NB4 (cell line): ENCODE results near the gene SELPLG.

Experiments used
- DNase-seq: peaks from one replicate; pipeline ENCODE4 v3.0.0; 2010; ENCODE audit warnings: low read depth
- H3K4me3 ChIP-seq: one replicate; pipeline ENCODE4 v1.5.1; 2011; ENCODE audit warnings: mild to moderate bottlenecking, low read depth, low read length, moderate library complexity
- MAX ChIP-seq: IDR thresholded peaks from 2 replicates; pipeline ENCODE4 v1.6.1; 2011; ENCODE audit warnings: low read depth, low read length
- MYC ChIP-seq: IDR thresholded peaks from 2 replicates; pipeline ENCODE4 v1.6.1; 2011; ENCODE audit warnings: low read depth, low read length
- POLR2A ChIP-seq: IDR thresholded peaks from 2 replicates; pipeline ENCODE4 v1.6.1; 2011; ENCODE audit warnings: mild to moderate bottlenecking; ENCODE audit not compliant: insufficient read length; ENCODE audit errors: extremely low read depth
- TF ChIP-seq, protein P1 (sequence below): IDR thresholded peaks from one replicate; pipeline ENCODE4 v1.5.1; 2012; ENCODE audit warnings: low read depth, low read length

The SELPLG gene, protein sequence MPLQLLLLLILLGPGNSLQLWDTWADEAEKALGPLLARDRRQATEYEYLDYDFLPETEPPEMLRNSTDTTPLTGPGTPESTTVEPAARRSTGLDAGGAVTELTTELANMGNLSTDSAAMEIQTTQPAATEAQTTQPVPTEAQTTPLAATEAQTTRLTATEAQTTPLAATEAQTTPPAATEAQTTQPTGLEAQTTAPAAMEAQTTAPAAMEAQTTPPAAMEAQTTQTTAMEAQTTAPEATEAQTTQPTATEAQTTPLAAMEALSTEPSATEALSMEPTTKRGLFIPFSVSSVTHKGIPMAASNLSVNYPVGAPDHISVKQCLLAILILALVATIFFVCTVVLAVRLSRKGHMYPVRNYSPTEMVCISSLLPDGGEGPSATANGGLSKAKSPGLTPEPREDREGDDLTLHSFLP

DNA sequence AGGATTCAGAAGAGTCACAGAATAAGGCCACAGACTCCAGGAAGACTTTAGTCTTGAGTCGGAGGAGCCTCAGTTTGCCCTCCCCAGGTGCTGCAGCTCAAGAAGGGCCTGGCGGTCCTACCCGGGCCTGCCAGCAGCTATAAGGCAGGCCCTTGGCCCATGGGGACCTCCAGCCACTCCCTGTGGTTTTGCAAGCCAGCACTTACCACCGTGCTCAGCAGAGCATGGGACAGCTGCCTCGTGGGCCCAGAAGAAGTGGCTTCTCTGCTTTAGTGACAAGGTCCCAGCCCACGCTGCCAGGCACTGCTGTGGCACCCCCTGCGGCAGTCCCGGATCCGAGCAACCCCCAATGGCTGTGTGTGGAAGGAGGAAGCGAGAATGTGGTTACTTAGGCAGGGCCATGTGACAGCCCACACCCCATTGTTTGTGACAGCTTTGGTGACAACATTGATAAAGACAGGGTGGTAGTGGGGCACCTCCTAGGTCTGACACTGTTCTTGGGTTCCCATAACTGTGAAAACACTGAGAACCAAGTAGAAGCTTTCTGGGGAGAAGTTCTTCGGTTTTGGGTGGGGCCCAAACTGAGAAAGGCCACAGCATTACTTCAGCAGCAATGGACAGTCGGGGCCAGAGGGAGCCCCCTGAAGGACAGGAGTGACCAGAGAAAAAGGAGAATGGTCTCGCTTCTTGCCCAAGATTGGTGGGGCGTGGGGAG, at the start of gene SELPLG:
Gene SELPLG (minus strand): TSS at position 361 of the 715 bp plus-strand sequence. CDS start 9,587 bp downstream, outside the sequence.
- DNase-seq = peak; percentile 98
- H3K4me3 ChIP-seq = peak within 1 kb of the TSS; percentile 45
- TF ChIP-seq MAX = peak; percentile 98
- TF ChIP-seq, protein P1, sequence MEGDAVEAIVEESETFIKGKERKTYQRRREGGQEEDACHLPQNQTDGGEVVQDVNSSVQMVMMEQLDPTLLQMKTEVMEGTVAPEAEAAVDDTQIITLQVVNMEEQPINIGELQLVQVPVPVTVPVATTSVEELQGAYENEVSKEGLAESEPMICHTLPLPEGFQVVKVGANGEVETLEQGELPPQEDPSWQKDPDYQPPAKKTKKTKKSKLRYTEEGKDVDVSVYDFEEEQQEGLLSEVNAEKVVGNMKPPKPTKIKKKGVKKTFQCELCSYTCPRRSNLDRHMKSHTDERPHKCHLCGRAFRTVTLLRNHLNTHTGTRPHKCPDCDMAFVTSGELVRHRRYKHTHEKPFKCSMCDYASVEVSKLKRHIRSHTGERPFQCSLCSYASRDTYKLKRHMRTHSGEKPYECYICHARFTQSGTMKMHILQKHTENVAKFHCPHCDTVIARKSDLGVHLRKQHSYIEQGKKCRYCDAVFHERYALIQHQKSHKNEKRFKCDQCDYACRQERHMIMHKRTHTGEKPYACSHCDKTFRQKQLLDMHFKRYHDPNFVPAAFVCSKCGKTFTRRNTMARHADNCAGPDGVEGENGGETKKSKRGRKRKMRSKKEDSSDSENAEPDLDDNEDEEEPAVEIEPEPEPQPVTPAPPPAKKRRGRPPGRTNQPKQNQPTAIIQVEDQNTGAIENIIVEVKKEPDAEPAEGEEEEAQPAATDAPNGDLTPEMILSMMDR = no peak
- peak; percentile 43 for TF ChIP-seq POLR2A
- TF ChIP-seq MYC = peak; percentile 91

DNA sequence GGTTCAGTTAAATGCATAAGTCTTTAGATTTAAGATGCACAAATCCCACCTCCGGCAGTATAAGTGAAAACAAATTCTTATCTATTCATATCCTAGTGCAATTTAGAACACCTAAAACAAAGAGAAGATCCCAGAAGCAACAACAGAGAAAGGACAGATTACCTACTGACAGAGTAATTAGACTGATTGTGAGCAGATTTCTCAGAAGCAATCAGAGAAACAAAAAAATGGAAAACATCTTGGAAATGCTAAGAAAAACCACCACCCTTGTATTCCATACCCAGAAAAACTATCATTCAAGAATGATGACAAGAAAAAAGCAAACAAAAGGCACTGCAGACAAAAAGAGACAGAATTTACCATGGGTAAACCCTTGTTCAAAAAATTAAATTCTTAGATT, 47.6 kb upstream of the SELPLG start:
- DNase-seq = no peak
- TF ChIP-seq, protein P1 = no peak
- no peak for TF ChIP-seq MAX
- TF ChIP-seq POLR2A = no peak
- no peak for TF ChIP-seq MYC
- H3K4me3 ChIP-seq = no peak overlapping the region

DNA sequence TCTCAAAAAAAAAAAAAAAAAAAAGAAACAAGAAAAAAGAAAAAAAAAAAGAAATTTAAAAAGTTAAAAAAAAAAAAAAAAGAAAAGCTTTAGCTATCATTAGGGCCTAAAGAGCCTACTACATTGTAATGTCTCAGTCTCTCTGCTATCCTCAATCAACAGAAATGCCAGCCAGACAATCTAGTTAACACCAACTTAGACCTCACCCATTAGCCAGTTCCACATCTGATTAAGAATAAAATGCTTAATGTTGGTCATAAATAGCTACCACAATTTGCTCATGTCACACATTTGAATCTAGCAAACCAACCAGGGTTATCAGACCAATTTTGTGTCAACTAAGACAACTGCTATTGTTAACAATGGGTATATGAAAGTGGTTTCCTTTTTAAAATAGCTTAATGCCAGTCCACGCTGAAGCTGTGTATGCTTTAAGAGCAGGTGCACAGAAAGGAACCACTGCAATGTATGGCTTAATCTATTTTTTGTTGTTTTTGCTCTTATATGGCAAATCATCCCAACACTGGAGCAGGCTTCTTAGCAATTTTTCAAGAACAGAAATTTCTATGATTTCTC, 45.5 kb upstream of the SELPLG start:
- H3K4me3 ChIP-seq = no peak overlapping the region
- no peak for DNase-seq
- TF ChIP-seq MAX (no peak), POLR2A (no peak), MYC (no peak)
- TF ChIP-seq, protein P1 = no peak

DNA sequence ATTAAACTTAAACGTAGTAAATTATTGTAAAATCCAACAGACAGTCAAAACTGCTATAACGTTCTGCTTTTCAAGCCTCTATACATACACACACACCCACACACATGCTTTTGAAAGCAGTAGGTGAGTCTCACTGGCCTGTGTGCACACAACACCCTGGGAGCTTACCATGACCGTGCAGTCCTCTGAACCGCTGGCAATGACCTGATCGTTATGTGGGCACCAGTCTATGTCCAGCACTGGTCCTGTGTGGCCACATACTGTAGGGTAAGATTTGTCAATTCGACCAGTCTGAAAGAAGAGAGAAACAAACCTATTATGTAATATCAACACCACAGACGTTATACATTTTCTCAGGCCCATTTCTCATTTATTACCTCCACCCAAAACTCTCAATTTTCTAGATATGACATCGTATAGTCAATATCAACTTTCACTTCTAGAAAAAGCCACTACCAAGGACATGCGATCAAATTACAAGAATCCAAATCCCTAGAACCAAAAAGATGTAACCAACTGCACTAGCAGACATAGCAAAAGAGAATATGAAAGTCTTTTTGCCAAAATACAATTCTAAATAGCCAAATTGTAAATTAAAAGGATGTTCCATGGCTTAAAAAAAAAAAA, 44.5 kb upstream of the SELPLG start:
- no peak for DNase-seq
- TF ChIP-seq, protein P1 = no peak
- no peak for TF ChIP-seq POLR2A
- no peak for TF ChIP-seq MAX
- no peak for TF ChIP-seq MYC
- H3K4me3 ChIP-seq = no peak overlapping the region

GRCh38 chr12:108677381-108677780, 43.7 kb upstream of the SELPLG start:
- H3K4me3 ChIP-seq = no peak overlapping the region
- DNase-seq = no peak
- TF ChIP-seq POLR2A (no peak), MAX (no peak), MYC (no peak)
- TF ChIP-seq, protein P1 = no peak
